Measurements from ENCODE around the gene ERFL. TPM values are rescaled to one million over a fixed set of nuclear protein-coding genes. Genes with fewer than 3 reads are reported as not detected.

ERFL gene
- total RNA-seq, 1 experiment from 2014 or later = not detected

DNA sequence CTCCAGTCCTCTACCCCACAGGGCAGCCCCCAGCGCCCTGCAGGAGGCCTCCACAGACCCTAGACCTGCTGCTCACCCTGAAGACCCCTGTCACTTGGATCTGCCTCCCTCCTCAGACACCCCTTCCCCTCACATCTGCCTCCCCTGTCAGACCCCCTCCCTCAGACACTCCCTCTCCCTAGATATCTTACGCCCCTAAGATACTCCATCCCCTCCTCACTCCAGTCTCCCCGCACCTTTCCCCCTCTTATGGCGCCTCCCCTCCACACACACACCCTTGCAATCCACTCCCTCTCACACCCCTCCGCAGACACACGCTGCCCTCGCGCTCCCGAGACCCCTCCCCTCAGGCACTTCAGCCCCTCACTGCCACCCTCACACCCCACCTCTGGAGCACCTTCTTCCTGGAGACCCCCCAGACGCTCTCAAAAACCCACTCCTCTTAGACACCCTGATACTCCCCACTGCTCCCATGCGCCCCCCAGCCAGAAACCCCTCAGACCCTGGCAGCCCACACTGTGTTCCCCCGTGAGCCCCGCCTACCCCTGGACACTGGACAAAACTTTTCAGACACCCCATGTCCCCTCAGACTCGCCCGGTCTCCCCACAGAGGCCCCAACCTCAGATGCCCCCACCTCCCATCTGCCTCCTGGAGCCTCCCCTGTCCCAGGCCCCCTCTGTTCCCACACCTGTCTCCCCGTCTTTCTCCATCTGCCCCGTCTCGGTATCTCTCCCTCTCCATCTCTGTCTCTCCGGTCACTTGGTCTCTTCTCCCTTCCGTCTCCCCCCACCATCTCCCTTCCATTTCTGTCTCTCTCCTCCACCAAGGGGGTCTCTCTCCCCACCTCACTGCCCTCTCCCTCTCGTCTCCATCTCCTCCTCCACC lies 14.5 kb downstream of the ERFL start:
- no peak for DNase-seq (ENCODE audit: low read depth)

DNA sequence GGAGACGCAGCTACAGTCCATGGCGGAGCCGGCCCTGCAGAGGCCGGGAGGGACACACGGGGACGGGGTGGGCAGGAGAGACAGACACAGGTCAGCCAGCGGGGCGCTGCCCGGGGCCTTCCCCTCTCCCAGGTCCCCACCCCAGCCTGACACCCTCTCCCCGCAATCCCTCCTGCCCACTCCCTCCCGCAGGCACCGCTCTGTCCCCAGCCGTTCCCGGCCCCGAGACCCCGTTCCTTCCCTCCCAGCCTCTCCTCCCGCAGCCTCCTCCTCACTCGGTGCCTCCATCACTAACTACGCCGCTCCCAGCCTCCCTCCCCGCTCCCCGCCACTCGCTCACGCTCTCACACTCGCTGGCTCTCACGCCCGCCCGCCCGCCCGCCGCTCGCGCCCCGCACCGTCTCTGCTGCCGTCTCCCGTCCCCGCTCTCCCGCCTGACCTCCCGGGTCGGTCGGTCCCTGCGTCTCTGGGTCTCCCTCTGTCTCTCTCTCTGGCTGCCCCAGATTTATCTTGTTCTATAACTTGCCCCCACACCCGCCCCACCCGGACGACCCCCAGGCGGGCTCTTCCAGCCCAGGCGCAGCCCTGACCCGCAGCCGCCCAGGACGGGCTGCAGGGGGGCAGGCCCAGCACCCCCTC lies 15.2 kb downstream of the ERFL start:
- no peak for DNase-seq (ENCODE audit: low read depth)

DNA sequence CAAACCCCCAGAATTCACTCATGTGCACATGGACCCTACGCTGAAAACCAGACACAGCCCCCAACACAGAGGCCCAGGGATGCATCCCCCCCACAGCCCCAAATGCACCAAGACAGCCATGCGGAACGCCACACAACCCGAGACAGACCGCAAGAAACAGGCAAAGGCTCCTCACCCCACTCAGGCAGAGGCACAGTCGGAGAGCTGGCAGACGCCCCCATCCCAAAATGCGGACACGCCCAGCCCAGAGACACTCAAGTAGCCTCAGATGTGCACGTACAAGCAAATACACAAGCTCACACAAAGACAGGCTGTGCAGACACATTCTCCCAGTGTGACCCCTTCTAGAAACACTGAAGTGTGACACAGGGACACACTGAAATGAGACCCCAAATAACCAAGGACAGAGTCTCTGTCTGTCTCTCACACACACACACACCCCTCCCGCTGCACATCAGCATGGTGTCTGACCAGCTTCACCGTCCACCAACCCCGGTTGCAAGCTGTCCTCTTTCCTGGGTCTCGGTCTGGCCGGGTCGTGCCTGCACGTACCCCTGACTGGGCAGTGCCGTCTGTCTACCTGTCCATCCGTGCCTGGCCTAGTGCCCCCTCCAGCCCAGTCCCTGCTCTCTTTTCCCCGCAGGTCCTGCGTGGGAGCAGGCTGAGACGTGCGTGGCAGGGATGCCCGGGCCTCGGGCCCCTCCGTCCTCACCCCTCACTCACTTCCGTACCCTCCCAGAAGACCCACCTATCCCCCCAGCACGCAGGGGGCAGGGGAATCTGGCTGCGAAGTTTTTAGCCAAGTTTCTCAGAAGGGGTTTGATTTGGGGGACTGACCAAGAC lies 16.1 kb downstream of the ERFL start:
- no peak for DNase-seq (ENCODE audit: low read depth)

DNA sequence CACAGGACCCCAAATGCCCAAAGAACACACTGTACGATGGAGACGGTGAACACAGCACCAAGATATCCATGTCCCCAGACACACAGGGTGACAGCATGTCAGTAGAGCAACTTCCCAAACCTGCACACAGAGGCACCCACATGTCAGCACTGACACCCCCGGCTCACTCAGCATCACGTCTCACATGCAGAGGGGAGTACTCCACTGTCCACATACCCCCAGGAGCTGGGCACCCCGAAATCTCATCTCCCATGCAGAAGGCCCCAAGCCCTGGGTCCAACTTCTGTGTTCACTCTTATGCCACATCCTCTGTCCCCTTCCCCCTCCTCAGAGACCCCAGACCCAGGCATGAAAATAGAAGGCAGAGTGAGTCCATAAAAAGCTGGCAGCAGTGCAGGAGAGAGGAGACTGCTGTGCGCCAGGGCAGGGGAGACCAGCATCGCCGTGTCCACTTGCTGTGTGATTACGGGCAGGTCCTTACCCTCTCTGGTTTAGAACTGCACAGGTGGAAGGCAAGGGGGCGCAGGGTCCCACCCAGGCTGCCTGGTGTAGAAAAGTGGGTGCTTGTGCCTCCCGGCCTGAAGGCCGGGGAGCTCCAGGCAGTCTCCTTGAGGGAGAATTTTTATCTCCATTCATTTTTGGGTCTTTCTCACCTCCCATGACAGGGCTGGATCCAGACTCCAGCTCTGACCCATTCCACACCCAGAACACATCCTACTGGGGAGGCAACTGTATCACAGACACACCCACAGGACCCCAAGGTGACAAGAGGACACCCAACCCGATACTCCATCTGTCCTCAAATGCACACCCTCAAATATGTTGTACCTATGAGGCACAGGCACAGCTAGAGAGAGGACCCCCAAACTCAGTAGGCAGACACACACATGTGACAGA lies 17.0 kb downstream of the ERFL start:
- DNase-seq (ENCODE audit: low read depth) = no peak

DNA sequence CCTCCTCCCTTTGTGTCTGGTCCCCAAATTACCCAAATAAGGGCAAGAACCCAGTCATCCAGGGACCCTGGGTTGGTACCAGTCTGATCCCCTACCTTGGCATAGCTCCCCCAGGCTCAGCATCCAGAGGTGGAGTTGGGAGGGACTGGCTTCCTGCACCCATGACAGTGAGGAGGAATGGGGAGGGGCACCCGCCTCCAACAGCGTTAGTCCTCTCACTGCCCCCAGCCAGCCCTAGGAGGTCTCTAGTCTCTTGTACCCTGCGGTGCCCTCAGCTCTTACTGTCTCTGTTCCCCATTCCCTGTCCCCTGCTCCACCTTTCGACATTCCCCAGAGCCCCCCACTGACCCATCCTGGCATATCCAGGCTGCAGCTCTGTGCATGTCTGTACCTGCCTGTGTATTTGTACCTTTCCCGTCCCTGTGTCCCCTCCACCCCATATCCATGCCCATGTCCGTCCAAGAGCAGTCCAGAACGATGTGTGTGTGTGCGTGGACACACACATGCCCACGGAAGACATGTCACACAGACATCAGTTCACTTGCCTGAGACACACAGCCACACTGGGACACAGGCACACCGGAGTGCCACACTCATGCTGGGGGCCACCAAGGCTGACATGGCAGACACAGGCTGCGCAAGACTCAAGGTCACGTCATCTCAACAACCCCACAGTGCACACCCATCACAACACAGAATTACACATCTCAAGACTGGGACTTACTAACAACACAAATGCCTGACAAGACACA lies 17.8 kb downstream of the ERFL start:
- DNase-seq (ENCODE audit: low read depth) = no peak

DNA sequence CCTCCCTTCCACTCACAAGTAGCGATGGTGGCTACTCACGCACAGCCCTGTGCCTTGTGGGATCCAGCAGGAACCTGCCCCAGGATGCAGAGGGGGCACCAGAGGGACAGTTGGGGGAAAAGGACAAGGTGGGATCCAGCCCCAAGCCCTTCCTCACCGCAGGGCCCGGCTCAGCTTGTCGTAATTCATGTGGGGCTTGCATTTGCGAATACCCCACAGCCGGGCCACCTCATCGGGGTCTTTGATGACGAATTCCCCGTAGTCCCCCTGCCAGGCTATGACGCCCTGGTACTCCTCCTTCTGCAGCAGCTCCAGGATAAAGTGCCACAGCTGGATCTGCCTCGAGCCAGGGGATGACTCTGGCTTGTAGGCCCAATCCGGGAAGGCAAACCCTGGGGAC lies 18.5 kb downstream of the ERFL start:
- no peak for DNase-seq (ENCODE audit: low read depth)

DNA sequence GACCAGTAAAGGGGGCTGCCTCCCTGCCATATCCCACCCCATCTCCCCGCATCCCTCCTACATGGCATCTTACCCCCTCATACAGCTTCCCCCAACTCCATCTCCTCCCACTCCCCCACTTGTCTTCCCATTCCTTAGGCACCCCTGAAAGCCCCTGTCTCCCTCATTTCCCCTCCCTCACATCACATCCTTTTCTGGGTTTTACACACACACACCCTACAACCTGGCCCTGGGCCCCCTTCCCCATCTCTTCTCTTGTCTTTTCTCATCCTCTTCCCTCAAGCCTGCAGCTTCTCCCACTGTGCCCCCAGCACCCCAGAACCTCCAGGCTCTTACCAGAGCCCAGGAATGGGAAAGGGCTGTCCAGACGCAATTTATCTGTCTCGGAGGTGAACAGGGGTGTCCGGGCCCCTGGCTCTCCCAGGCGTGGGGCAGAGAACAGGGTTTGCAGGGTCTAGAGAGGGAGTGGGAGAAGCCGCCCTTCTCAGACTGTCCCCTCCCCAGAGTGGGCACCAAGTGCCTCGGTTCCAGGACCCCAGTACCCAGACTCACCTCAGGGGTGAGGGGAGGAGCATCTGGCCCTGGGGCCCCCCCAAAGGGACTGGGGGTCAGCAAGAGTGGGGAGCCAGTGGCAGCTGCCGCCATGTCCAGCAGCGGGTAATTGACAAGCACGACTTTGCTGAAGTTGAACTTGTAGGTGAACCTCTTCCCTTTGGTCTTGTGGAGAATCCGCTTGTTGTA lies 19.4 kb downstream of the ERFL start:
- DNase-seq (ENCODE audit: low read depth) = no peak

DNA sequence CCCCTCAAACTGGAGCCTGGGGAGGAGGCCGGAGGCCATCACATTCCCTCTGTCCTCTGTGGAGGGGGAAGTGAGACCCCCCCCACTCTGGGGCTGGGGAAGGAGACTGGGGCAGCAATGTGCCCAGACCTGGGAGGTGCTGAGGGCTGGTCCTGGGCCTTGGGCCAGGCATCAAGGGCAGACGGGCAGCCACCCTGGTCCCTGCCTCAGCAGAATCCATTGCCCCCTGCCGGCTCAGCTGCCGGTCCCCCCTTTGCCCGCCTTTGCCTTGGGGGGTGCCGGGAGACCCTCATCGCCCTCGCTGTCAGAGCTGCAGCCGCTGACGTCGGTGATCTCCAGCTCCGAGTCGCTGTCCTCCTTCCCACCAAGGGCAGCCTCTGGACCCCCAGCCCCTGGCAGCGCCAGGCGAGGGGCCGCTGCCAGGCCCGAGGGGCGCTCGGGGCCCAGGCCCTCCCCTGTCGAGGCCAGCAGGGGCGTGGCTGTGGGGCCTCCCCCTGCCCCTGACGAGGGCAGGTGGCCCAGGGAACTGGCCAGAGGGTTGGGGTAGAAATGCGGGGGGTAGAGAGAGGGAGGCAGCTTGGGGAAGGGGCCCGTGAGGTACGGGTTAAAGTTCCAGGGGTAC lies 20.1 kb downstream of the ERFL start:
- DNase-seq (ENCODE audit: low read depth) = no peak

DNA sequence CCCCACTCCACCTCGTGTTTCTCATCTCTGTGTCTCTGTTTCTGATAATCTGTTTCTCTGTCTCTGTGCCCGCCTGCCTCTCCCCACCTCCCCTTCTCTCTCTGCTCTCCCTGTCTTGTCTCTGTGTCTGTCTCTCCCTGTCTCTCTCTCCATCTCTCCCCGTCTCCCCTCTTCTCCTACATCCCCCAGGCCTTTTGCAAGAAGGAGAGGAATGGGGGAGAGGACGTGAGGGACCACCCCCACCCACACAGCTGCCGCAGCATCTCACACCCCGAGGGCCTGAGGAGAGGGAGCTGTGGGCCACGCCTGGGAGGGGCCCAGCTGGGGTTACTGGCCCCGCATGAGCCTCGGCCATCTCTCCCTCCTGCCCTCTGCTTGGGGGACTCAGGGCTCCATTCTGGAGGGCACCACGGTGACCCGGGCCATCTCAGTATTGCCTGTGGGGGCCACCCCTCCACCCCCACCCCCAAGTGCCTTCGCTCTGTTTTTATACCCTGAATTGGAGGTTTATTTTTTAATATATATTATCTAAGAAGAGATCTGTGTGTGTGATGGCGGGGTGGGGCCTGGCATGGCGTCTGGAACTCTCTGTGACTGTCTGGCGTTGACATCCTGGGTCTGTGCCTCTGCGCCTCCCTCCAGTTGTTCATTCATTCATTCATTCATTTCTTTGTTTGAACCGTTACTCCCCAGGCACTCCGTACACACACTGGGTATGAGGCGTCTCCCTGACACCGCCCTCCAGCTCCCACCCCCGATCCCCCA lies 21.2 kb downstream of the ERFL start:
- no peak for DNase-seq (ENCODE audit: low read depth)

DNA sequence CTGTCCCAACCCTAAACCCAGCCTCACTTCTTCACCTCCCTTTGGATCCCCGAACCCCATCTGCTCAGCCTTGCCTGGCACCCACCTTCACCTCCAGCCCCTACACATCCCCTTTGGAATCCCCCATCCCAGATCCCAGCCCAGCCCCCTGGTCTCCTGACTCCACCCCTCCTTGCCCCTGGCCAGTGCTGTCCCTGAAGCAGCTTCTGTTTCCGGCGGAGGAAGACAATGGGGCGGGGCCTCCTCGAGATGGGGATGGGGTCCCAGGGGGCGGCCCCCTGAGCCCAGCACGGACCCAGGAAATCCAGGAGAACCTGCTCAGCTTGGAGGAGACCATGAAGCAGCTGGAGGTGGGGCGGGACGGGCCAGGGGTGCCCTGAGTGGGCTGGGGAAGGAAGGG lies 22.0 kb downstream of the ERFL start:
- no peak for DNase-seq (ENCODE audit: low read depth)

DNA sequence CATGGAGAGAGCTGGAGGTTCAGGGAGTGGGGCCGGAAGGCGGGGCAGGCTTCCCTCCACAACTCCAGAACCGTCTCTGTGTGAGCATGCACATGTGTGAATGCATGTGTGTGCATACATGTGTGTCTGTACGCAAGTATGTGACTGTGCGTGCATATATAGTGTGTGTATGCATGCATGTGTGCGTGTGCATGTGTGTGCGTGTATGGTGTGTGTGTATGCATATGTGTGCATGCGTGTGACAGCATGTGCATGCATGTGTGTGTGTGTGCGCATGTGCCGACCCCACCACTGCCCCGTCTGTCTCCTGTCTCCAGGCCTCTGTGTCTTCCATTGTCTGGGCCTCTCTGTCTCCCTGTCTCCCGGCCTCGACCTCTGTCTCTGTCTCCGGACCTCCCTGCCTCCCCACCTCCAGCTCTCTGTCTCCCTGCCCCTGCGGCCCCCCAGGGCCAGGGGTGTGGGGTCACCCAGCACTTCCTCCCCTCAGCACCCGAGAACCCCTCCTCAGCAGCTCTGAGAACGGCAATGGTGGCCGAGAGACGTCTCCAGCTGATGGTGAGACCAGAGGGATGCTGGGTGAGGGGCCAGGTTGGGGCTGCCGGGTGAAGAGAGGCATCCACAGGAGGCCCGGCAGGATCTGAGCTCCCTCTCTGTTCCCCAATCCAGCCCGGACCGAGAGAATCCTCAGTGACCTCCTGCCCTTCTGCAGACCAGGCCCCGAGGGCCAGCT lies 22.8 kb downstream of the ERFL start:
- no peak for DNase-seq (ENCODE audit: low read depth)

DNA sequence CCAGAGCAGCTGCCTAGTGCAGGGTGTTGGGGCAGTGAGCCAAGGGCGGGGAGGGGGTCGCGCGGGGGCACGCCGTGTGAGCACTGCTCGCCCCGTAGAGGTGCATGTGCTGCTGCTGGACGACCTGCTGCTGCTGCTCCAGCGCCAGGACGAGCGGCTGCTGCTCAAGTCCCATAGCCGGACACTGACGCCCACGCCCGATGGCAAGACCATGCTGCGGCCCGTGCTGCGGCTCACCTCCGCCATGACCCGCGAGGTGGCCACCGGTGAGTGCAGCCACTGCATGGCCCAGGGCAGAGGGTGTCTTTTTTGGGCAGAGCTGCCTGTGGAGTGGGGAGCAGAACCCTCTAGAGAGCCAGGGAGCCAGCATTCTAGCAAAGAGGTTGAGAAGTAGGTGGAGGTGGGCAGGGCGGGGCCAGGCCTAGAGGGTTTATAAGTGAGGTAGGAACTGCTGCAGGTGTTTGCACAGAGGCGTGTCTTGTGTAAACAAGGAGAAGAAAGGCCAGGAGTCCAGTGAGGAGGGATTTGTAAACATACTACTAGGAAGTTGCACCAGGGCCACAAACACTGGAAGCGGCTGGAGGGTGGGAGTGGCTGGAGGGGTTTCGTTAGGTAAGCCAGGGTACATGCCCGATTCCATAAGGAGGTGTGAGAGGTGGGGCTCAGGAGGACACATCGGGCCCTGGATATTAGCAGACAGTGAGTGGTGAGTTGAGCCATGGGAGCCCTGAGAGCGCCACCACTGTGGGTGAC lies 24.0 kb downstream of the ERFL start:
- no peak for DNase-seq (ENCODE audit: low read depth)

DNA sequence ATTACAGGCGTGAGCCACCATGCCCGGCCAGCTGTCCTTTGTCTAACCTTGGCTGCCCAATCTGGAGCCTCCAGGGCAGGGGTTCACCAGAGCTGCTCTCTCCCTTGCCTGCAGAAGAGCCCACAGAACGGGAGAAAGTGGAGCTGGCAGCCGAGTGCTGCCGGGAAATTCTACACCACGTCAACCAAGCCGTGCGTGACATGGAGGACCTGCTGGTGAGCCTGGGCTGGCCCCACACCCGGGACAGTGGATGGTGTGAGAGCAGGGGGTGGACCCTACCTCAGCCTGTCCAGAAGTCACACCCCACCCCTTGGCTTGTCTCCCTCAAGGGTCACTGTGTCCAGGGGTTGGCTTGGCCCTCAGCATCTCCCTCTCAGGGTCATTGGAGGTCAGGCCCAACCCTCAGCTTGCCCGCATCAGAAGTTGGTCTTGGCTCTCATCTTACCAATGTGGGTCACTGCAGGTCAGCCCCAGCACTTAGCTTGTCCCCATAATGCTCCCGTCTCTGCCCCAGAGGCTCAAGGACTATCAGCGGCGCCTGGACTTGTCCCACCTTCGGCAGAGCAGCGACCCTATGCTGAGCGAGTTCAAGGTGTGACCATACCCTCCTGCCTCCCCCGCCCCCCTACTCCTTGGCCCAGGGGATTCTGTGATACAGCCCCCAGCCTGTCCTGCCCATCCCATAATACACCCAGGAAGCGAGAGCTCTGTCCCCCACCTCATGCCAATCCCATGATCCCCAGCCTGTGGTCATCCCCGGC lies 24.9 kb downstream of the ERFL start:
- no peak for DNase-seq (ENCODE audit: low read depth)

DNA sequence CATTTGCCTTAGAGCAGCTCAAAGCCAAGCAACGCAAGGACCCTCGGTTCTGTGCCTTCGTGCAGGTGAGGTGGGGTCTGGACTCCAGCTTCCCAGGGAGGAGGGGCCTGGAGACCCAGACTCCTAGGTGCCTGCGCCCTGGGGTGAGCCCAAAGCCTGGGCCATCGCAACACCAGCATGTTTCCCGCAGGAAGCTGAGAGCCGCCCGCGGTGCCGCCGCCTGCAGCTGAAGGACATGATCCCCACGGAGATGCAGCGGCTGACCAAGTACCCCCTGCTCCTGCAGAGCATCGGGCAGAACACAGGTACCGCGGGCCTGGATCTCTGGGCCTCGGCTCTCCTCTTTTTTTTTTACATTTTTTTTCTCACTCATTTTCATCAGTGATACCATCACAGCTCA lies 25.7 kb downstream of the ERFL start:
- DNase-seq (ENCODE audit: low read depth) = no peak

DNA sequence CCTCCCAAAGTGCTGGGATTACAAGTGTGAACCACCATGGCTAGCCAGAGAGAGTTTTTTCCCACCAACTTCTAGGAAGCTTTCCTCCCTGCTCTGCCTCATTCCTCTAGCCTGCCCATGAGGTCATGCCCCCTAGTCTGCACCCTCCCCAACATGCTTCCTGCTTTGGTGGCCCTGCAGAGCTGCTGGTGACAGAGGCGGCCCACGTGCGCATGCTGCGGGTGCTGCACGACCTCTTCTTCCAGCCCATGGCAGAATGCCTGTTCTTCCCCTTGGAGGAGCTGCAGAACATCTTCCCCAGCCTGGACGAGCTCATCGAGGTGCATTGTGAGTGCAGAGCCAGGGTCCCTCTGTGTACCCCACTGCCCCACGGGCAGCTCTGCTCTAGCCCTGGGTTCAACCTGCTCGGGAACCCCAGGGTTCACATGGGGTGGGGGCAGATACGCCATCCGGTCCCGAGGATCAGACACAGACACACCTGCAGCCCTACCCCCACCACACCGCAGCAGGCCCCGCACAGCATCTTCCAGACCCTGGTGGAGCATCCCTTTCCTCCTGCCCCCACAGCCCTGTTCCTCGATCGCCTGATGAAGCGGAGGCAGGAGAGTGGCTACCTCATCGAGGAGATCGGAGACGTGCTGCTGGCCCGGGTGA lies 26.4 kb downstream of the ERFL start:
- no peak for DNase-seq (ENCODE audit: low read depth)

DNA sequence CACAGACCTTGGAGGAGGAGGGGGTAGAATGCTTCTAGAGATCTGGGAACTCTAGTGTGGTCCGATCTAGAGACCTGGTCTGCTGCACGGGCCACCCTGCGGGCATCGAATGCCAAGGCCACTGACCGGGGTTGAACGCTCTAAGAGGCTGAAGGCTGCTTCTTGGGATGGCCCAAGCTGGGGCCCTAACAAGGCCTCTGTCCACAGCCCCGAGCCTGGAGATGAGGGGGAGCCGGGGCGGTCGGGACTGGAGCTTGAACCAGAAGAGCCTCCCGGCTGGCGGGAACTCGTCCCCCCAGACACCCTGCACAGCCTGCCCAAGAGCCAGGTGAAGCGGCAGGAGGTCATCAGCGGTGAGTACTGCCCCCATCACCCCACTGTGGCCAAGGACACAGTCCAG lies 30.0 kb downstream of the ERFL start:
- no peak for DNase-seq (ENCODE audit: low read depth)

All from Daoy (cell line).